UCSD-AML1 (cell line): ENCODE results near the gene SHISA9.

ENCODE experiments used
- DNase-seq: peaks from one replicate; lab custom pipeline; 2025; ENCODE audit not compliant: unreplicated experiment; lab: John Stamatoyannopoulos, UW

Gene SHISA9

DNA sequence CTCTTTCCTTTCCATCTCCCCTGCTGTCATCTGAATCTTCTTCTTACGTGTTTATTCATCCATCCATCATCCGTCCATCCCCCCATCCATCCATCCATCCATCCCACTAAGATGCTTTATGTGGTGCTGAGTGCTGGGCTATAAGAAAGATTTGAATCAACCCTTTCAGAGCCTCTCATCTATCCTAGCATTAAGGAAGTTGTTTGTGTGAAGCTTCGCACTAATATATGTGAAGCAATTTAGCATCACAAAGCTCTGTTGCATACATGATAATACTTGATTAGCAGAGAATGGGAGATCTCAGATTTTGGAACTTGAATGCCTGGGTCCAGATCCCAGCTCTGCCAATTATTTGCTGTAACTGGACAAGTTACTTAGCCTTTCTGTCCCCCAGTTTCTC is 255.7 kb downstream of the SHISA9 start:
- DNase-seq = no peak

- DNase-seq = no peak
Measured at GRCh38 chr16:13158427-13158826, 257.0 kb downstream of the SHISA9 start.

- DNase-seq = no peak
Measured at GRCh38 chr16:13165024-13165423, 263.6 kb downstream of the SHISA9 start.

DNA sequence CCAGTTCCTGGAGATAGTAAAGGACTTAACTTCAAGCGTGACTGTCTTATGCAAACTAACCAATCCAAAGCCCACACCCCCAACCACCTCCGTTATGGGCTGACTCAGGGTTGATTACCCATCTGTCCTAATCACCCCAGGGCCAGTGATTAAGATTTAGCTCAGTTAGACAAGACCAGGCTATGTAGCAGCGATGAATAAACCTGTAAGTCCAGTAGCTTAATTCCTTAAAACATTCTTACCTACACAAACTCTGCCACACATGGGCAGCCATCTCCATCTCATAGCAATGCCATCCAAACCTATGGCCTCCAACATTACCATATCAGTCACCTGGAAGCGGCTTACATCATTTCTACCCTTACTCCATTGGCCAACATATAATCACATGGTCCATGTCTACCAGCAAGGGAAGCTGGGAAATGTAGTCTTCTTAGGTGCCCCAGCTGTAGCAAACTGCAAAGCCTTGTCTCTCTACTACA is 266.7 kb downstream of the SHISA9 start:
- no peak for DNase-seq

DNA sequence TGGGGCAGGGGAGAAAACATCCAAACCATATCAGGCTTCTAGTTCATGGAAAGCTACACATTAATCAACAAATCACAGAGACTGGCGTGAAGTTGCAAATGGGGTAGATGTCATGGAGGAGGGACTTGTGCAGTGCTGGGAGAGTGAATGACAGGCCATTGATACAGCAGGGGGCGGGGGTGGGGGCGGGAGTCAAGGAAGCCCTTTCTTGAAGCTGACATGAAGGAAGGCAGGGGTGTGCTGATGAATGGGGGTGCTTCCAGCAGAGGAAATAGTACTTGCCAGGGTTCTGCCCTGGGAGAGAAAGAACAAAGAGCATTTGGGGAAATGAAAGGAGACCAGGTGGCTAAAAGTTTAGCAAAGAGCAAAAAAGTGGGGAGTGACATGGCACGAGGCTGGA is 269.9 kb downstream of the SHISA9 start:
- DNase-seq = no peak

- no peak for DNase-seq
Measured at GRCh38 chr16:13176711-13177110, 275.3 kb downstream of the SHISA9 start.

DNA sequence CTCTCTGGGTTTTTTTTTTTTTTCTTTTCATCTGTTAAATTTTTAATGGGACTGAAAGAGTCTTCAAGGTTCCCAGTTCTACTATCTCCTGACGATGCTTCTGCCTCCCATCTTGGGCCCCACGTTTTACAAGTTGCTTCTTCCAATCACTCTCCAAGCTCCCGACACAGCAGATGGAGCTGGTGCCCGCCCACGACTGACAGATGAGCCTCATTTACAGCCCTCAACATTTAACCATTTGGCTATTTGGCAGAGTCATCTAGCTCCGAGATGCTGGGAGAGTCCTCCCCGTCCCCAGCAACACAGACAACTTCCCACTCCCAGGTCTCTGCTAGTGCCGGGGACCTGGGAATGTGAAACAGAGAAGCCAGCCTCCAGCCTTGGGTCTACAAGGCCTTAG is 276.9 kb downstream of the SHISA9 start:
- no peak for DNase-seq

DNA sequence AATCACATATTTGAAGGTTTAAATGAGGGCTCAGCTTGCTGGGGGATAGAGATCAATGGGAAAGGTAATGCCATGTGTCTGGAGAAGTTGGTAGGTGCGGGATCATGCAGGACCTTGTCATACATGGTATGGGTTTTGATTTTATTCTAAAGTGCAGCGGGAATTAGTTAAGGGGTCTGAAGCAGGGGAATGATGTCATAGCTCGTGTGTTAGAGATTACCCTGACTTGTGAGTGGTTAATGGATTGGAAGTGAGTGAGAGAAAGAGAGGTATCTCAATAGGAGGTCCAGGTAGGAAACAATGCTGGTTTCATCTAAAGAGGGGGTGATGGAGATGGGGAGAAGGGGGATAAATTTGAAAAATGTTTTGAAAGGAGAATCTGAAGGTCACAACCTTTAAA is 280.0 kb downstream of the SHISA9 start:
- no peak for DNase-seq

GRCh38 chr16:13186813-13187212 is 285.4 kb downstream of the SHISA9 start:
- no peak for DNase-seq

GRCh38 chr16:13189250-13189649 is 287.9 kb downstream of the SHISA9 start:
- no peak for DNase-seq

GRCh38 chr16:13193721-13194120 is 292.3 kb downstream of the SHISA9 start:
- no peak for DNase-seq

GRCh38 chr16:13194766-13195165 is 293.4 kb downstream of the SHISA9 start:
- no peak for DNase-seq

GRCh38 chr16:13203725-13204124 is 302.3 kb downstream of the SHISA9 start:
- no peak for DNase-seq

DNA sequence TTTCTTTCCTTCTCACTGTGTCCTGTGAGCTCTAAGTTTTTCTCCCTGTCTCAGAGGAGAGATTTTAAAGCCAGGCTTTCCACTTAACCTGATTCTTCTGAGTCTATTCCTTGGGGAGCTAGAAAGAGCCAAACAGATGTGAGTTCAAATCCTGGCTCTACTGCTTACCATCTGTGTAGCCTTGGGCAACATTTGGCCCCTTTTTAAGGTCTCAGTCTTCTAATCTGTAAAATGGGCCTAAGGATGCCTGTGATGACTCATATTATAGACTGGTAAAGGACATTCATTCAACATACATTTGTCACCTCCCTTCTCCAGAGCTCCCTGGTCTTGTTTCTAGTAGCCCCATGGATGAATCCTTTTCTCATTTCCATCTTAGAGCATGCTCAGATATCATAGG is 304.0 kb downstream of the SHISA9 start:
- DNase-seq = no peak

GRCh38 chr16:13206606-13207005 is 305.2 kb downstream of the SHISA9 start:
- DNase-seq = no peak

DNA sequence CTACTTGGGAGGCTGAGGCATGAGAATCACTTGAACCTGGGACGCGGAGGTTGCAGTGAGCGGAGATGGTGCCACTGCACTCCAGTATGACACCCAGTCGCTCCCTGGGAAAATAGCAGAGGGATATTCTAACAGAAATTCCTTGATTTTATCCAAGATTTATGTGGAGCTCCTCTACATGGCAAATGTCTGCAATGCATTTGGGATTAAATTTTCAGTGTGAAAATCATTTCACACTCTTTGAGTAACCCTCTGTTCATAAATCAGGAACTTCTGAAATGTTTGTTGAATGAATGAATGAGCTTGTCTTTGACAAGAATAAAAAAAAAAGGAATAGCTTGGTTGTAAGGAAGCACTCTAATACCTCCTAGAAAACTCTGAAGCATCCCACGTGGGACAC is 305.8 kb downstream of the SHISA9 start:
- DNase-seq = no peak

GRCh38 chr16:13223666-13224065 is 322.3 kb downstream of the SHISA9 start:
- DNase-seq = no peak

DNA sequence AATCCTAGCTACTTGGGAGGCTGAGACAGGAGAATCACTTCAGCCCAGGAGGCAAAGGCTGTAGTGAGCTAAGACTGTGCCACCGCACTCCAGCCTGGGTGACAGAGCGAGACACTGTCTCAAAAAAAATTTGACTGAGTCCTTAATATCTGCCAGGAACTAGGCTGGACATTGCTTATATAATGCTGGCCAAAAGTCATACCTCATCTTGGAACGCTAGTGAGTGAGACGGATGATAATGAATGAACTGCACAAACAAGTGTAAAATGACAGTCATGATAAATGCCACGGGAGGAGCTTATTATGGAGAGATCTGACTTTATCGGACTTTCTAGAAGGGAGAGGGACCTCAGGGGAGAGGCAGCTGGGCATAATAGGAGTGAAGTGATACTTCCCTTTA is 327.6 kb downstream of the SHISA9 start:
- DNase-seq = no peak

- no peak for DNase-seq
Measured at GRCh38 chr16:13231365-13231764, 330.0 kb downstream of the SHISA9 start.

DNA sequence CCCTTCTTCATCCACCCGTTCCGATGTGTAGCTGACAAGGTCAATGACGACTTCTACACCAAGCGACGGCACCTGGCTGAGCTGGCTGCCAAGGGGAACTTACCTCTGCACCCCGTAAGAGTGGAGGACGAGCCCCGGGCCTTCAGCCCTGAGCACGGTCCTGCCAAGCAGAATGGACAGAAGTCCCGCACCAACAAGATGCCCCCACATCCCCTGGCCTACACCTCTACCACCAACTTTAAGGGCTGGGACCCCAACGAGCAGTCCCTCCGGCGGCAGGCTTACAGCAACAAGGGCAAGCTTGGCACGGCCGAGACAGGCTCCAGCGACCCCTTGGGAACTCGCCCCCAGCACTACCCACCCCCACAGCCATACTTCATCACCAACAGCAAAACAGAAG is 333.6 kb downstream of the SHISA9 start:
- no peak for DNase-seq

- no peak for DNase-seq
Measured at GRCh38 chr16:13236308-13236707, 334.9 kb downstream of the SHISA9 start.

- DNase-seq = no peak
Measured at GRCh38 chr16:13238182-13238581, 336.8 kb downstream of the SHISA9 start.

DNA sequence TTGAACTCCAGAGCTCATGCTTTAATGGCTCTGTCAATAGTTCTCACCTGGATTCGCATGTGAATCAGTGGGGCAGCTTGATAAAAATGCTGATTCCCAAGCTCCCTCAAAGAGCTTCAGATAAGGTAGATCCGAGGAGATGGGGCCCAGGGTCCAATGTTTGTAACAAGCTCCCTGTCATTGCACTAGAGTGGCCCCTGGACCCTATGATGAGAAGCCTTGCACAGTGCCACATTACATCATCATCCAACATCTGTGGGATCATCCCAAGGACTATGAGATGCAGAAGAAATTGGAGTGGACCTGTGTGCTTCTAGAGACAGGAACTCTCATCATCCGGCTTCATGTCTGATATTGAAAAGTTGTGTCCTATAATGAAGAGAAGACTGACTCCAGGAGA is 340.8 kb downstream of the SHISA9 start:
- no peak for DNase-seq

DNA sequence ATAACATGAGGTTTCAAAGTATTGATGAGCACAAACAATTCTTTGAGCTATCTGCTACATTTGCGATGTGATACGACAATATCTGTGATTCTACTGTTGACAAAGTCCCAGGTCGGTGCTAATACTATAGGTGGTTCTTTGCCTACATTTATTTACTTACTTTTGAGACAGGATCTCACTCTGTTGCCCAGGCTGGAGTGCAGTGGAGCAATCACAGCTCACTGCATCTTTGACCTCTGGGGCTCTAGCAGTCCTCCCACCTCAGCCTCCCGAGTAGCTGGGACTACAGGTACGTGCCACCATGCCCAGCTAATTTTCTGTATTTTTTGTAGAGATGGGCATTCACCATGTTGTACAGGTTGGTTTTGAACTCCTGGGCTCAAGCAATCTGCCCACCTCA is 343.4 kb downstream of the SHISA9 start:
- no peak for DNase-seq
